OCI-LY3 (cell line): ENCODE results near the gene WDFY4.

Experiments used
- CTCF ChIP-seq: fragments of 200-600, 300-600 bp; sonication (generic); IDR thresholded peaks from 2 replicates; pipeline ENCODE4 v1.5.1; 2014; ENCODE audit warnings: antibody characterized with exemption, low read length, low read depth
- EZH2phosphoT487 ChIP-seq: fragments of 200-600 bp; shearing (Covaris generic); IDR thresholded peaks from 2 replicates; pipeline ENCODE4 v1.6.1; 2018; ENCODE audit warnings: antibody characterized with exemption, mixed run types, low read depth

GRCh38 chr10:48807791-48808470, 123.3 kb downstream of the WDFY4 start:
- no peak for TF ChIP-seq CTCF
- no peak for TF ChIP-seq EZH2phosphoT487
